H1 (cell line): ENCODE results near the gene IQCE.

Experiments used
- ASH2L ChIP-seq: fragments of 200-600, 300-600 bp; sonication (generic); IDR thresholded peaks from one replicate; pipeline ENCODE4 v1.7.1; 2017; ENCODE audit warnings: low read length
- CTCF ChIP-seq, 3 experiments: IDR thresholded peaks; 1 replicate in 2 of 3; 2 replicates in 1 of 3; pipeline versions ENCODE4 v1.5.1 to v1.6.1; 2011; ENCODE audit warnings: low read length in 3 of 3, mild to moderate bottlenecking in 3 of 3, inconsistent platforms in 2 of 3, low read depth in 1 of 3, moderate library complexity in 1 of 3; ENCODE audit not compliant: insufficient read depth in 1 of 3; ENCODE audit errors: control extremely low read depth in 1 of 3
- FOSL1 ChIP-seq: IDR thresholded peaks from 2 replicates; pipeline ENCODE4 v1.6.1; 2011; ENCODE audit warnings: mild to moderate bottlenecking, low read depth, low read length, moderate library complexity; ENCODE audit not compliant: insufficient read depth

- TF ChIP-seq CTCF (IDR thresholded peaks at IDR 0.05; ENCODE audit: control extremely low read depth in 1 of 3, insufficient read depth in 1 of 3, low read depth in 1 of 3, low read length in 3 of 3) = no peak
- no peak for TF ChIP-seq ASH2L
- TF ChIP-seq FOSL1 = no peak
These were observed 28.4 kb upstream of the IQCE start for GRCh38 chr7:2530071-2530987.
